SK-N-SH (cell line): ENCODE data around the gene TMEM161B.

ENCODE experiments used
- CTCF ChIP-seq: fragments of 200-600 bp; sonication (generic); IDR thresholded peaks from 2 replicates; pipeline ENCODE4 v1.6.1; 2017; ENCODE audit warnings: antibody characterized with exemption, mild to moderate bottlenecking, moderate library complexity
- ELF1 ChIP-seq: IDR thresholded peaks from 2 replicates; pipeline ENCODE4 v1.4.0; 2012
- EP300 ChIP-seq, 2 experiments: IDR thresholded peaks; 2 replicates each; pipeline versions ENCODE4 v1.4.0 to v1.6.1; 2012; ENCODE audit warnings: borderline replicate concordance in 1 of 2, low read depth in 1 of 2, low read length in 1 of 2
- MAX ChIP-seq: IDR thresholded peaks from 2 replicates; pipeline ENCODE4 v1.4.0; 2012; ENCODE audit warnings: low read depth
- MXI1 ChIP-seq: IDR thresholded peaks from 2 replicates; pipeline ENCODE4 v1.6.1; 2012; ENCODE audit warnings: mild to moderate bottlenecking, low read depth, low read length, improper control_type of control experiment
- RAD21 ChIP-seq: IDR thresholded peaks from 2 replicates; pipeline ENCODE4 v1.6.1; 2012; ENCODE audit warnings: mild to moderate bottlenecking, low read length
- SMC3 ChIP-seq: IDR thresholded peaks from 2 replicates; pipeline ENCODE4 v1.6.1; 2012; ENCODE audit warnings: low read depth, low read length, improper control_type of control experiment
- TAF1 ChIP-seq: IDR thresholded peaks from 2 replicates; pipeline ENCODE4 v1.6.1; 2012; ENCODE audit warnings: low read depth, mild to moderate bottlenecking, low read length, moderate library complexity, borderline replicate concordance
- USF2 ChIP-seq: fragments of 150-350 bp; IDR thresholded peaks from 2 replicates; pipeline ENCODE4 v1.6.1; 2017; ENCODE audit warnings: antibody characterized with exemption, low read length, low read depth, borderline replicate concordance
- YY1 ChIP-seq: IDR thresholded peaks from 2 replicates; pipeline ENCODE4 v1.4.0; 2012; ENCODE audit warnings: low read depth, mild to moderate bottlenecking

- TF ChIP-seq YY1 (no peak), USF2 (no peak), SMC3 (no peak), EP300 (IDR thresholded peaks at IDR 0.05; ENCODE audit: borderline replicate concordance in 1 of 2, low read depth in 1 of 2, low read length in 1 of 2) (no peak), ELF1 (no peak), CTCF (no peak), MAX (no peak), TAF1 (no peak), RAD21 (no peak), MXI1 (no peak)
Observed at GRCh38 chr5:88145221-88145610, 123.4 kb downstream of the TMEM161B start.
